Tibial nerve (tissue), 3 donors: ENCODE measurements around the gene MYO15B.
A peak's percentile ranks its signal among the peaks of the same experiment; 100 is the strongest.

Source experiments
- POLR2A ChIP-seq, 2 donors: fragments of 450-650 bp; IDR thresholded peaks; one replicate each; pipeline ENCODE4 v1.6.1; 2017; ENCODE audit warnings: antibody characterized with exemption in 2 of 2, mild to moderate bottlenecking in 2 of 2, moderate library complexity in 2 of 2
- TF ChIP-seq, protein P1 (sequence below), 5 experiments: fragments of 200-600 bp in 3 of 5; fragments of 450-650 bp in 2 of 5; sonication (generic) in 3 of 5; IDR thresholded peaks; one replicate each; pipeline ENCODE4 v1.5.1; 2016 to 2019; ENCODE audit warnings: antibody characterized with exemption in 5 of 5, mild to moderate bottlenecking in 3 of 5, moderate library complexity in 2 of 5

DNA sequence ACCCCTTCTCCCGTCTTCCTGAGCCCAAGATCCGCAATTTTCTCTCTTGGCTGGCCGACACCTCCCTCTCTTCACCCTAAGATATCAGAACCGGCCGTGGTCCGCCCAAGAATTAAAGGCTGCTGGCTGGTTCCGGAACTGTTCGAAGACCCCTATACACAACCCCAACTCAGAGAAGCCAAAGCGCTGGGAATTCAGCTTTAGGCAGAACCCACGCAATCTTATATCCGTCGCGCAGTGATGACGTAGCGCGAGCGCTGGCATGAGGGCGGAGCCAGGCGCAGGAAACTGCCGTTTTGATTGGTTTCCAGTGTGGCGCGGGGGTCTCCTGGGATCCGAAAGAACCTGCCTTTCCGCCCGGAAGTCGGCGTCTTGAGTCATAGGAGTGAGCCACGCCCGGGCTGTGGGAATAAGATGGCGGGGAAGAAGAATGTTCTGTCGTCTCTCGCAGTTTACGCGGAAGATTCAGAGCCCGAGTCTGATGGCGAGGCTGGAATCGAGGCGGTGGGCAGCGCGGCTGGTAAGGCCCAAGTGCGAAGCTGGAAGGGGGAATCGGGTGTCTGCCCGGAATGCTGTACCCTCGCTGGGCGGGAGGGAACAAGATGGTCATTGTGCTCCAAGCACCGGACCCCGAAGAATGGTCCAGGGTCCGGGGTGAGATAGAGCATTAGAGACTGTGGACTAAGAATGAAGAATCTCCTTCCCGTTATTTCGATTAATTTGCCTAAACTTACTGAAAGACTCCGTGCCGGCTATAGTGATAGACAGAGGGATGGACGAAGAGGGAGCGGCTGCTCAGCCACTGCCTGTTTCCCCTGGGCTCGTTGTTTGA is 79.6 kb downstream of the MYO15B start, which contains the start of the genes RECQL5 and SAP30BP:
- TF ChIP-seq POLR2A (IDR thresholded peaks at IDR 0.05): peak; percentile 12 to 76
- TF ChIP-seq, protein P1, sequence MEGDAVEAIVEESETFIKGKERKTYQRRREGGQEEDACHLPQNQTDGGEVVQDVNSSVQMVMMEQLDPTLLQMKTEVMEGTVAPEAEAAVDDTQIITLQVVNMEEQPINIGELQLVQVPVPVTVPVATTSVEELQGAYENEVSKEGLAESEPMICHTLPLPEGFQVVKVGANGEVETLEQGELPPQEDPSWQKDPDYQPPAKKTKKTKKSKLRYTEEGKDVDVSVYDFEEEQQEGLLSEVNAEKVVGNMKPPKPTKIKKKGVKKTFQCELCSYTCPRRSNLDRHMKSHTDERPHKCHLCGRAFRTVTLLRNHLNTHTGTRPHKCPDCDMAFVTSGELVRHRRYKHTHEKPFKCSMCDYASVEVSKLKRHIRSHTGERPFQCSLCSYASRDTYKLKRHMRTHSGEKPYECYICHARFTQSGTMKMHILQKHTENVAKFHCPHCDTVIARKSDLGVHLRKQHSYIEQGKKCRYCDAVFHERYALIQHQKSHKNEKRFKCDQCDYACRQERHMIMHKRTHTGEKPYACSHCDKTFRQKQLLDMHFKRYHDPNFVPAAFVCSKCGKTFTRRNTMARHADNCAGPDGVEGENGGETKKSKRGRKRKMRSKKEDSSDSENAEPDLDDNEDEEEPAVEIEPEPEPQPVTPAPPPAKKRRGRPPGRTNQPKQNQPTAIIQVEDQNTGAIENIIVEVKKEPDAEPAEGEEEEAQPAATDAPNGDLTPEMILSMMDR (IDR thresholded peaks at IDR 0.05): peak in 2 of 5 experiments; percentile 18 to 51
